ENCODE measurements around the gene ALAS2. TPM values are rescaled to one million over a fixed set of nuclear protein-coding genes. Genes with fewer than 3 reads are reported as not detected.

ALAS2 gene
- total and polyA plus RNA-seq, 3 donors from 2014 or later: 0.16 to 0.62 (median 0.19) TPM

DNA sequence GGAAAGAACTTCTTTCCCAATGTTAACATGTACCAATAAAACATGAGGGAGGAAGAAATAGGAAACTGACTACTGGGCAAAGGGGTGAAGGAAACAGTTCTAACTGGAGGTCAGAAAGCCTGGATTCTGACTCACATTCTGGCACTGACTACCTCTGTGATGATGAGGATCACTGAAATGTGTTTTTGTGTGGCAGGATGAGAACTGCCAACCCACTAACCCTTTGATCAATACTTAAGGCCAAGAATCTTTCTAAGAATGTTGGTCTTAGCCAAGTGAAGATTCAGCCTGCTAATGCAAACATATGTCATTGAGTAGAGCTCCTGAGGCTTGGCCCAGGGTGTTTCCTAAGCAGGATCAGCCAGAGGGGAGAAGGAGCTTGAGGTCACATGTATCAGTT lies 4.6 kb downstream of the ALAS2 start:
- Histone ChIP-seq H3K4me1 (no peaks in the 10 kb centered on the region), H3K27me3 (no peaks in the 10 kb centered on the region), H3K27ac (no peak overlapping the region), H3K9me3 (no peaks in the 10 kb centered on the region), H3K36me3 (ENCODE audit: low read depth, missing control alignments) (no peaks in the 10 kb centered on the region), H3K4me3 (no peak overlapping the region)
- DNase-seq: no peak
- TF ChIP-seq CTCF (IDR thresholded peaks at IDR 0.05): no peak
- no peak for TF ChIP-seq POLR2A (IDR thresholded peaks at IDR 0.05)
- intact Hi-C loops (cut with DNase I; ENCODE audit: low total_unique reads): no loop called here

DNA sequence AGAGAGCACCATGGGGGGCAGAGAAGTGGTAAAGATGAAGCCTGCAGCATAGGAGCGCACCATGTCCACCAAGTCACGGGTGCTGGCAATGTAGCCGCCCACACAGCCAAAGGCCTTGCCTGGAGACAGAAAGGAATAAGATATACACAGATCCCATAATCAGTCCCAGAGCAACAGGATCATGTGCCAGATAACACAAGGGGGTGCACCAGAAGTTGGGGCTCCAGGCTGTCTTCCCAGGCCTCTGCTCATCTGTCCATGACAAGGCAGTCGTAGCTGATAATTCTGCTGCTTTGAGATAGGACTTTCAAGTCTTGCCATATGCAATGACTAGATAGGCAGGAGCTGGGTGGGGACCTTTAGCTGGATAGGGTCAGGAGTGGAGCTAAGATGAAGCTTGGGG lies 15.9 kb downstream of the ALAS2 start:
- TF ChIP-seq CTCF (IDR thresholded peaks at IDR 0.05) (no peak), POLR2A (IDR thresholded peaks at IDR 0.05) (no peak)
- WGBS, 2 donors: 100% methylated on average over 1 to 4 of the region's 4 CpGs
- Histone ChIP-seq H3K36me3 (ENCODE audit: low read depth, missing control alignments) (no peaks in the 10 kb centered on the region), H3K27me3 (no peaks in the 10 kb centered on the region), H3K9me3 (no peaks in the 10 kb centered on the region), H3K4me3 (no peak overlapping the region), H3K4me1 (no peaks in the 10 kb centered on the region), H3K27ac (no peak overlapping the region)
- intact Hi-C loops (cut with DNase I; ENCODE audit: low total_unique reads): no loop called here
- no peak for DNase-seq

DNA sequence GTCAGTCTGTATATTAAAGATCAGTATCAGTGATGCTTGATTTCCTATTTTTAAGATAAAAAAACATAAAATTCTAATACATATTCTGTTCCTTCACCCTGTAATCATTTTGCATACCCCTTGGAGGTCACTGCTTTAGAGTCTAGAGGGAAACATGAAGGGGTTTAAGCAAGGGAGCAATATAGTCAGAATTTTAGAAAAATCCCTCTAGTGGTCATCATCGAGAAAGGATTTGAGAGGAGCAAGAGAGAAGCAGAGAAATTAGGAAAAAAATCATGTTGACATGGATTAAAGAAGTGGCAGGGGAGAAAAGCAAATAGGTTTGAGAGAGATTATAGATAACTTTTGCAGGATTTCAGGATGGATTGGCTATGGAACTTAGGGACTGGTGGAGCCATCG lies 19.5 kb downstream of the ALAS2 start:
- no peak for DNase-seq
- no peaks in the 10 kb centered on the region for H3K27me3 ChIP-seq
- no peaks in the 10 kb centered on the region for H3K9me3 ChIP-seq
- TF ChIP-seq CTCF (IDR thresholded peaks at IDR 0.05) (peak in 1 of 3 experiments; percentile 8), POLR2A (IDR thresholded peaks at IDR 0.05) (no peak)
- no peaks in the 10 kb centered on the region for H3K4me1 ChIP-seq
- WGBS, 2 donors: 43 to 67% methylated on average over 2 of the region's 2 CpGs
- H3K27ac ChIP-seq: no peak overlapping the region
- H3K4me3 ChIP-seq: no peak overlapping the region
- H3K36me3 ChIP-seq (ENCODE audit: low read depth, missing control alignments): no peaks in the 10 kb centered on the region
- intact Hi-C loops (cut with DNase I; ENCODE audit: low total_unique reads): no loop called here

GRCh38 chrX:55008571-55009358 lies 22.0 kb downstream of the ALAS2 start:
- H3K4me1 ChIP-seq: no peaks in the 10 kb centered on the region
- 64 to 73% methylated on average over 6 to 9 of the region's 9 CpGs for WGBS, 2 donors
- H3K4me3 ChIP-seq: no peak overlapping the region
- no peak for TF ChIP-seq POLR2A (IDR thresholded peaks at IDR 0.05)
- TF ChIP-seq CTCF (IDR thresholded peaks at IDR 0.05): no peak
- H3K27me3 ChIP-seq: no peaks in the 10 kb centered on the region
- DNase-seq: no peak
- no peak overlapping the region for H3K27ac ChIP-seq
- no peaks in the 10 kb centered on the region for H3K36me3 ChIP-seq (ENCODE audit: low read depth, missing control alignments)
- no peaks in the 10 kb centered on the region for H3K9me3 ChIP-seq
- intact Hi-C loops (cut with DNase I; ENCODE audit: low total_unique reads): no loop called here

- intact Hi-C loops (cut with DNase I; ENCODE audit: low total_unique reads): no loop called here
- Histone ChIP-seq H3K4me3 (no peak overlapping the region), H3K36me3 (ENCODE audit: low read depth, missing control alignments) (no peaks in the 10 kb centered on the region), H3K9me3 (no peaks in the 10 kb centered on the region), H3K4me1 (no peaks in the 10 kb centered on the region), H3K27me3 (no peaks in the 10 kb centered on the region), H3K27ac (no peak overlapping the region)
- TF ChIP-seq POLR2A (IDR thresholded peaks at IDR 0.05) (no peak), CTCF (IDR thresholded peaks at IDR 0.05) (no peak)
- 62 to 80% methylated on average over 5 to 6 of the region's 6 CpGs for WGBS, 2 donors
- DNase-seq: no peak
Observed at GRCh38 chrX:55007656-55008055, 23.1 kb downstream of the ALAS2 start.
